Body of pancreas (tissue), 4 donors: Measurements from ENCODE around the gene TMEM14C. TPM values are rescaled to one million over a fixed set of nuclear protein-coding genes. Genes with fewer than 3 reads are reported as not detected.
"Not testable (repeated sequence)": the region's sequence is repeated elsewhere in the genome, so short reads cannot be mapped to it uniquely, and the experiment has no call there.

ENCODE experiments used
- ATAC-seq: fragments of 150-250 bp; one replicate; pipeline ENCODE4 v1.9.1; 2016
- DNase-seq, 4 donors: peaks; one replicate each; pipeline ENCODE4 v3.0.0-alpha.2; 2019
- H3K27ac ChIP-seq, 4 donors: fragments of 200-600 bp; sonication (generic); 1 replicate in 3 of 4; 2 replicates in 1 of 4; pipeline versions ENCODE4 v1.5.1 to v1.6.1; 2016 to 2019; ENCODE audit warnings: mild to moderate bottlenecking in 1 of 4, mixed read lengths in 1 of 4, moderate library complexity in 1 of 4
- H3K27me3 ChIP-seq, 2 donors: fragments of 200-600 bp; sonication (generic); one replicate each; pipeline ENCODE4 v1.6.0; 2016; ENCODE audit warnings: mild to moderate bottlenecking in 1 of 2
- H3K36me3 ChIP-seq, 2 donors: fragments of 200-600 bp; sonication (generic); replicated peaks in 1 of 2; 2 replicates each; pipeline ENCODE4 v1.5.1; 2016; ENCODE audit warnings: low read depth in 2 of 2; ENCODE audit not compliant: insufficient read depth in 1 of 2
- H3K4me1 ChIP-seq: fragments of 200-600 bp; sonication (generic); one replicate; pipeline ENCODE4 v1.6.0; 2016
- H3K4me3 ChIP-seq, 2 donors: fragments of 200-600 bp; sonication (generic); 1 replicate in 1 of 2; 2 replicates in 1 of 2; pipeline ENCODE4 v1.5.1; 2016 to 2019
- H3K9me3 ChIP-seq, 3 donors: fragments of 200-600 bp; sonication (generic); 1 replicate in 2 of 3; 2 replicates in 1 of 3; pipeline ENCODE4 v1.5.1; 2016
- CTCF ChIP-seq, 7 experiments: fragments of 450-650 bp in 4 of 7; fragments of 200-600 bp in 3 of 7; sonication (generic) in 3 of 7; IDR thresholded peaks; one replicate each; pipeline ENCODE4 v1.5.1; 2016 to 2019; ENCODE audit warnings: antibody characterized with exemption in 7 of 7
- POLR2A ChIP-seq, 3 donors: fragments of 450-650 bp; IDR thresholded peaks; one replicate each; pipeline ENCODE4 v1.6.1; 2016; ENCODE audit warnings: antibody characterized with exemption in 3 of 3, mild to moderate bottlenecking in 2 of 3
- WGBS, 2 donors: methylation state at CpG; one replicate each; pipeline ENCODE4 v1.1.5; 2017; 5-methylcytosine and 5-hydroxymethylcytosine counted together
- intact Hi-C: fragments of 100-400 bp; cut with DNase I; formaldehyde crosslinking; loops from one replicate; pipeline ENCODE4 v1.15.1; 2023
- total RNA-seq, 2 donors: library from RNA; depleted of rRNA; stranded (reverse); fragments of >200 nt; gene quantifications; one replicate each; pipeline ENCODE4 v1.1.0, GENCODE V29; 2016

Gene TMEM14C
- total RNA-seq, 2 donors from 2014 or later, result 31.6 to 61.0 TPM

GRCh38 chr6:10733863-10734262 is 11.0 kb downstream of the TMEM14C start:
- Histone ChIP-seq H3K27me3 (no peaks in the 10 kb centered on the region), H3K27ac (no peak overlapping the region), H3K36me3 (peaks cover 0 to 7% of the 10 kb centered on the region in 2 donors), H3K9me3 (no peaks in the 10 kb centered on the region), H3K4me1 (no peaks in the 10 kb centered on the region), H3K4me3 (no peak overlapping the region)
- no peak for ATAC-seq
- DNase-seq, result no peak
- intact Hi-C loops, result no loop called here
- no peak for TF ChIP-seq POLR2A (IDR thresholded peaks at IDR 0.05)
- TF ChIP-seq CTCF (IDR thresholded peaks at IDR 0.05), result no peak
- WGBS, 2 donors, result 94 to 97% methylated on average over 3 of the region's 3 CpGs

DNA sequence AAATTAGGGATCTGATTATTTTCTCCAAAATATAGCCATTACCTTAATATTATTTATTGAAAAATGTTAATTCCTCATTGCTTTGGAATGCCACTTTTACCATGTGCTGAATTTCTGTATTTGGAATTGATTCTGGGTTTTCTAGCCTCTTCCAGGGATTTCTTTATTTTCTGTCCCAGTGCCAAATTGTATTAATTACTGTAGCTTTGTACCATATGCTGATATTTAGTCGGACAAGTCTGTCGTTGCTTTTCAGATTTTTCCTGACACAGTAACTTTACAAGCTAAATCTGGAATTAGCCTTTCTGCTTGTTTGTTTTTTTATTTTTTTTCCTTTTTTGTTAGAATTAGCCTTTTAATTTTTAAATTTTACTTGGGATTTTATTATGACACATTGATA is 13.9 kb downstream of the TMEM14C start:
- WGBS, 2 donors, result 80 to 89% methylated on average over 2 of the region's 2 CpGs
- ATAC-seq, result no peak

DNA sequence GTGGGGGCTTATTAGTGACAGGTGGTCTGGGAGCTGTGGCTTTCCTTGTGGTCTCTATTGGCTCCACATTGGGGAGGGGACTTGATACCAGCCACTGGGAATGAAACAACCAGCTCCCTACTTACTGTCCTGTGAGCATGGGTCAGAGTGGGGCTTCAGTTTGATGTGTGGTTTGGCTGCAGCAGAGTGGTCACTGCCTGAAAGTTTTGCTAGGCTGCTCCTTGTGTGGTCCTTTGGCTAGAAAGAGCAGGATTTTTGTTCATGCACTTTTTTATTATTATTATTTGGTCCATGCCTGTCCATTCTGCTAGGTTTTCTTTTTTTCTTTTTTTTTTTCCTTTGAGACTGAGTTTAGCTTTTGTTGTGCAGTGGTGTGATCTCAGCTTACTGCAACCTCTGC is 17.2 kb downstream of the TMEM14C start:
- intact Hi-C loops, result loop anchor here (10.0 kb wide), 1 partner anchor 45 kb away; the partner anchor contains the start of genes C6orf52 and PAK1IP1
- no peak for TF ChIP-seq POLR2A (IDR thresholded peaks at IDR 0.05)
- TF ChIP-seq CTCF (IDR thresholded peaks at IDR 0.05), result no peak

More for the DNA sequence above, 13.9 kb downstream of the TMEM14C start:
- Histone ChIP-seq H3K4me1 (no peaks in the 10 kb centered on the region), H3K36me3 (peaks cover 0 to 2% of the 10 kb centered on the region in 2 donors), H3K27ac (no peak overlapping the region), H3K9me3 (no peaks in the 10 kb centered on the region), H3K4me3 (no peak overlapping the region), H3K27me3 (no peaks in the 10 kb centered on the region)
- DNase-seq, result no peak
- TF ChIP-seq POLR2A (IDR thresholded peaks at IDR 0.05) (no peak), CTCF (IDR thresholded peaks at IDR 0.05) (no peak)
- intact Hi-C loops, result no loop called here

GRCh38 chr6:10741643-10742042 is 18.8 kb downstream of the TMEM14C start:
- intact Hi-C loops, result loop anchor here (10.0 kb wide), 1 partner anchor 47 kb away; the partner anchor contains the start of genes C6orf52 and PAK1IP1
- not testable (repeated sequence) for H3K27ac ChIP-seq, H3K36me3 ChIP-seq, ATAC-seq, H3K9me3 ChIP-seq, H3K27me3 ChIP-seq, DNase-seq, H3K4me1 ChIP-seq, H3K4me3 ChIP-seq
- 80 to 93% methylated on average over 4 of the region's 4 CpGs for WGBS, 2 donors

More for the DNA sequence above, 17.2 kb downstream of the TMEM14C start:
- ATAC-seq, result no peak
- no peaks in the 10 kb centered on the region for H3K4me1 ChIP-seq
- no peak overlapping the region for H3K4me3 ChIP-seq
- no peaks in the 10 kb centered on the region for H3K27me3 ChIP-seq
- H3K27ac ChIP-seq, result no peak overlapping the region
- DNase-seq, result no peak
- no peaks in the 10 kb centered on the region for H3K9me3 ChIP-seq
- H3K36me3 ChIP-seq, result no peaks in the 10 kb centered on the region

DNA sequence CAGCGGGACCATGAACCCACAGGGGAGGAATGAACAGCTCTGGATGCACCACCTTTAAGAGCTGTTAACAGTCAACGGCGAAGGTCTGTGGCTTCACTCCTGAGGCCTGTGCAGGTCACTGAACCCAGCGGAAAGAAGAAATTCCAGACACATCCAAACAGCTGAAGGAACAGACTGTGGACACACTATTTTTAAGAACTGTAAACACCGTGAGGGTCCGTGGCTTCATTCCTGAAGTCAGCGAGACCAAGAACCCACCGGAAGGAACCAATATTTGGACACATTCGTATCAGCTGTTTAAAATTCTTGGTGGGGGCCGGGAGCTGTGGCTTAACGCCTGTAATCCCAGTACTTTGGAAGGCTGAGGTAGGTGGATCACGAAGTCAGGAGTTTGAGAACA is 19.4 kb downstream of the TMEM14C start:
- intact Hi-C loops, result loop anchor here (10.0 kb wide), 1 partner anchor 47 kb away; the partner anchor contains the start of genes C6orf52 and PAK1IP1
- TF ChIP-seq POLR2A (IDR thresholded peaks at IDR 0.05) (no peak), CTCF (IDR thresholded peaks at IDR 0.05) (no peak)
- Histone ChIP-seq H3K27ac (no peak overlapping the region), H3K27me3 (no peaks in the 10 kb centered on the region), H3K4me3 (no peak overlapping the region), H3K9me3 (no peaks in the 10 kb centered on the region), H3K36me3 (no peaks in the 10 kb centered on the region), H3K4me1 (peaks cover 9% of the 10 kb centered on the region)
- DNase-seq, result no peak
- ATAC-seq, result no peak
- WGBS, 2 donors, result 93 to 97% methylated on average over 11 to 12 of the region's 12 CpGs
